Measurements from ENCODE around the gene FILIP1. TPM values are rescaled to one million over a fixed set of nuclear protein-coding genes. Genes with fewer than 3 reads are reported as not detected.

The FILIP1 gene
- total RNA-seq, 1 donor from 2014 or later = 183 TPM

GRCh38 chr6:75284632-75285282 lies 208.8 kb downstream of the FILIP1 start, which contains the start of gene TMEM30A:
TMEM30A (minus strand) TSS chr6:75284792; CDS start chr6:75284638, 154 bp downstream.
- DNase-seq (ENCODE audit: low spot score) = peak; percentile 98
- intact Hi-C loops (cut with DNase I) = loop anchor here (5.0 kb wide), 1 partner anchor 318 kb away; the partner anchor contains the start of gene SENP6

- DNase-seq (ENCODE audit: low spot score) = no peak
- intact Hi-C loops (cut with DNase I) = loop anchor here (5.0 kb wide), 1 partner anchor 318 kb away; the partner anchor contains the start of gene SENP6
Observed at GRCh38 chr6:75283907-75284631, 209.5 kb downstream of the FILIP1 start.

- DNase-seq (ENCODE audit: low spot score) = no peak
- intact Hi-C loops (cut with DNase I) = loop anchor here (5.0 kb wide), 1 partner anchor 320 kb away; the partner anchor contains the start of gene SENP6
Observed at GRCh38 chr6:75282706-75283105, 210.9 kb downstream of the FILIP1 start.

GRCh38 chr6:75281653-75282052 lies 211.9 kb downstream of the FILIP1 start:
- DNase-seq (ENCODE audit: low spot score) = no peak
- intact Hi-C loops (cut with DNase I) = loop anchor here (5.0 kb wide), 1 partner anchor 321 kb away; the partner anchor contains the start of gene SENP6

- no peak for DNase-seq (ENCODE audit: low spot score)
- intact Hi-C loops (cut with DNase I) = loop anchor here (5.0 kb wide), 1 partner anchor 322 kb away; the partner anchor contains the start of gene SENP6
Observed at GRCh38 chr6:75280131-75280855, 213.3 kb downstream of the FILIP1 start.

GRCh38 chr6:75279418-75279817 lies 214.2 kb downstream of the FILIP1 start:
- no peak for DNase-seq (ENCODE audit: low spot score)
- intact Hi-C loops (cut with DNase I) = no loop called here

- no peak for DNase-seq (ENCODE audit: low spot score)
- intact Hi-C loops (cut with DNase I) = no loop called here
Observed at GRCh38 chr6:75278474-75279077, 215.0 kb downstream of the FILIP1 start.

GRCh38 chr6:75275067-75275466 lies 218.5 kb downstream of the FILIP1 start:
- intact Hi-C loops (cut with DNase I) = no loop called here
- no peak for DNase-seq (ENCODE audit: low spot score)

GRCh38 chr6:75273009-75273408 lies 220.6 kb downstream of the FILIP1 start:
- intact Hi-C loops (cut with DNase I) = no loop called here
- DNase-seq (ENCODE audit: low spot score) = no peak

- no peak for DNase-seq (ENCODE audit: low spot score)
- intact Hi-C loops (cut with DNase I) = no loop called here
Observed at GRCh38 chr6:75272145-75272840, 221.3 kb downstream of the FILIP1 start.

- DNase-seq (ENCODE audit: low spot score) = no peak
- intact Hi-C loops (cut with DNase I) = no loop called here
Observed at GRCh38 chr6:75268988-75269354, 224.6 kb downstream of the FILIP1 start.

- intact Hi-C loops (cut with DNase I) = no loop called here
- no peak for DNase-seq (ENCODE audit: low spot score)
Observed at GRCh38 chr6:75268121-75268987, 225.2 kb downstream of the FILIP1 start.

GRCh38 chr6:75267461-75267860 lies 226.1 kb downstream of the FILIP1 start:
- intact Hi-C loops (cut with DNase I) = loop anchor here (2.0 kb wide), 1 partner anchor 259 kb away; no protein-coding TSS in a partner anchor
- DNase-seq (ENCODE audit: low spot score) = no peak

- no peak for DNase-seq (ENCODE audit: low spot score)
- intact Hi-C loops (cut with DNase I) = loop anchor here (2.0 kb wide), 1 partner anchor 260 kb away; no protein-coding TSS in a partner anchor
Observed at GRCh38 chr6:75266716-75267291, 226.8 kb downstream of the FILIP1 start.

- no peak for DNase-seq (ENCODE audit: low spot score)
- intact Hi-C loops (cut with DNase I) = no loop called here
Observed at GRCh38 chr6:75263401-75263750, 230.2 kb downstream of the FILIP1 start.

GRCh38 chr6:75262716-75263400 lies 230.7 kb downstream of the FILIP1 start:
- intact Hi-C loops (cut with DNase I) = no loop called here
- DNase-seq (ENCODE audit: low spot score) = no peak

- intact Hi-C loops (cut with DNase I) = no loop called here
- DNase-seq (ENCODE audit: low spot score) = no peak
Observed at GRCh38 chr6:75261299-75261698, 232.3 kb downstream of the FILIP1 start.
